Stomach (tissue), 4 donors: ENCODE data around the gene MSRB2.

Source experiments
- EP300 ChIP-seq: sonication (generic); formaldehyde crosslinking; IDR thresholded peaks from one replicate; pipeline ENCODE4 v1.6.1; 2017; ENCODE audit warnings: antibody characterized with exemption
- POLR2AphosphoS5 ChIP-seq, 3 donors: sonication (generic); formaldehyde crosslinking; IDR thresholded peaks; one replicate each; pipeline ENCODE4 v1.6.1; 2016; ENCODE audit warnings: antibody characterized with exemption in 3 of 3
- TF ChIP-seq, protein P1 (sequence below), 7 experiments: fragments of 450-650 bp in 4 of 7; fragments of 200-600 bp in 3 of 7; sonication (generic) in 3 of 7; IDR thresholded peaks; one replicate each; pipeline ENCODE4 v1.5.1; 2016 to 2019; ENCODE audit warnings: antibody characterized with exemption in 7 of 7, control low read depth in 2 of 7, mild to moderate bottlenecking in 1 of 7

DNA sequence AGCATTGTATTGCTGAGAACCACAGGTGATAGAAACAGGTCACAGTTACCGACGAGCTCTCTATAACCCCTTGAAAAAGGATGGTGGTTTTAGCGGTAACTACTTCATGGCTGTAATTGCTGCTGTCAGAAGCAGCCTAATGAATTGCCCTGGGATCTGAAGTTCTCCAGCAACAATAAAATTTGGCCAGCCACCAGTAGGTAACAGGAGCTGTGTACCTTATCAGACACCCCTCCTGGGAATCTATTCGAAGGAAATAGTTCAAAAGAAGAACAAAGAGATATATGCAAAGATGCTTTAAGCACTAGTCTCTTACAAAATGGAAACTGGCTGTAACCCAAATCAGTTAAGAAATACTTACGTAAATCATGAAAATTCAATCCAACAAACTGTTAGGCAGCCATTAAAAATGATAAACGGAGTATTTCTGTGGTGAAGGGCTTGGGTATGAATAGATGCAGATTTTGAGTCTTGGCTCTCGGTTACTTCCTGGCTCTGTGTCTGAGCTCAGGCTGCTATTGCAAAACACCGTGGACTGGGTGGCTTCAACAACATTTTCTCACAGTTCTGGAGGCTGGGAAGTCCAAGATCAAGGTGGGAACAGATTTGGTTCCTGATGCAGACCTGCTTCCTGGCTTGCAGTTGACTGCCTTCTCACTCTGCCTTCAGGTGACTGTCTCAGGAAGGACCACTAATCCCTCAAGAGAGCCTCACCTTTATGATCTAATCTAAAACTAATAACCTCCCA lies 1.6 kb downstream of the MSRB2 start:
- TF ChIP-seq POLR2AphosphoS5 (IDR thresholded peaks at IDR 0.05) (peak in 2 of 3 donors; percentile 13 to 58), EP300 (no peak)
- TF ChIP-seq, protein P1, sequence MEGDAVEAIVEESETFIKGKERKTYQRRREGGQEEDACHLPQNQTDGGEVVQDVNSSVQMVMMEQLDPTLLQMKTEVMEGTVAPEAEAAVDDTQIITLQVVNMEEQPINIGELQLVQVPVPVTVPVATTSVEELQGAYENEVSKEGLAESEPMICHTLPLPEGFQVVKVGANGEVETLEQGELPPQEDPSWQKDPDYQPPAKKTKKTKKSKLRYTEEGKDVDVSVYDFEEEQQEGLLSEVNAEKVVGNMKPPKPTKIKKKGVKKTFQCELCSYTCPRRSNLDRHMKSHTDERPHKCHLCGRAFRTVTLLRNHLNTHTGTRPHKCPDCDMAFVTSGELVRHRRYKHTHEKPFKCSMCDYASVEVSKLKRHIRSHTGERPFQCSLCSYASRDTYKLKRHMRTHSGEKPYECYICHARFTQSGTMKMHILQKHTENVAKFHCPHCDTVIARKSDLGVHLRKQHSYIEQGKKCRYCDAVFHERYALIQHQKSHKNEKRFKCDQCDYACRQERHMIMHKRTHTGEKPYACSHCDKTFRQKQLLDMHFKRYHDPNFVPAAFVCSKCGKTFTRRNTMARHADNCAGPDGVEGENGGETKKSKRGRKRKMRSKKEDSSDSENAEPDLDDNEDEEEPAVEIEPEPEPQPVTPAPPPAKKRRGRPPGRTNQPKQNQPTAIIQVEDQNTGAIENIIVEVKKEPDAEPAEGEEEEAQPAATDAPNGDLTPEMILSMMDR (IDR thresholded peaks at IDR 0.05): no peak
